NCI-H82 treated with DMSO at 0.1 percent for 48 hours (cell line): ENCODE data around the gene BARHL1.

Source experiments
- DNase-seq: peaks from one replicate; lab custom pipeline; 2025; ENCODE audit not compliant: unreplicated experiment; lab: John Stamatoyannopoulos, UW

The BARHL1 gene

GRCh38 chr9:132586830-132587591 is 4.6 kb downstream of the BARHL1 start:
- DNase-seq = no peak

GRCh38 chr9:132587592-132587955 is 5.2 kb downstream of the BARHL1 start:
- no peak for DNase-seq

- no peak for DNase-seq
These were observed 5.7 kb downstream of the BARHL1 start for GRCh38 chr9:132588098-132588497.

GRCh38 chr9:132588501-132589147 is 6.2 kb downstream of the BARHL1 start:
- DNase-seq = no peak

GRCh38 chr9:132589148-132590036 is 7.0 kb downstream of the BARHL1 start:
- DNase-seq = no peak

- no peak for DNase-seq
These were observed 7.6 kb downstream of the BARHL1 start for GRCh38 chr9:132590037-132590317.

GRCh38 chr9:132590318-132591182 is 8.1 kb downstream of the BARHL1 start:
- no peak for DNase-seq

- peak; percentile 62 for DNase-seq
These were observed 8.8 kb downstream of the BARHL1 start for GRCh38 chr9:132591244-132591643.

- DNase-seq = peak; percentile 54
These were observed 9.4 kb downstream of the BARHL1 start for GRCh38 chr9:132591751-132592314.

GRCh38 chr9:132592451-132592850 is 10.0 kb downstream of the BARHL1 start:
- DNase-seq = no peak

- no peak for DNase-seq
These were observed 12.0 kb downstream of the BARHL1 start for GRCh38 chr9:132594412-132594811.

- no peak for DNase-seq
These were observed 12.9 kb downstream of the BARHL1 start for GRCh38 chr9:132595319-132595718.

- no peak for DNase-seq
These were observed 13.8 kb downstream of the BARHL1 start for GRCh38 chr9:132596200-132596599.

GRCh38 chr9:132597073-132597775 is 14.8 kb downstream of the BARHL1 start:
- no peak for DNase-seq

- DNase-seq = no peak
These were observed 18.0 kb downstream of the BARHL1 start for GRCh38 chr9:132600326-132600984.

GRCh38 chr9:132602207-132602606 is 19.8 kb downstream of the BARHL1 start:
- no peak for DNase-seq

- DNase-seq = no peak
These were observed 23.0 kb downstream of the BARHL1 start for GRCh38 chr9:132605387-132605786.

- DNase-seq = no peak
These were observed 23.7 kb downstream of the BARHL1 start for GRCh38 chr9:132606066-132606465.

GRCh38 chr9:132609184-132609583 is 26.8 kb downstream of the BARHL1 start:
- DNase-seq = peak; percentile 15

- no peak for DNase-seq
These were observed 27.4 kb downstream of the BARHL1 start for GRCh38 chr9:132609829-132610228.
